DMS53 treated with DMSO at 0.1 percent for 48 hours (cell line): ENCODE results near the gene IRX3.

Experiments used
- DNase-seq: peaks from one replicate; lab custom pipeline; 2025; ENCODE audit not compliant: unreplicated experiment; lab: John Stamatoyannopoulos, UW

The IRX3 gene

DNA sequence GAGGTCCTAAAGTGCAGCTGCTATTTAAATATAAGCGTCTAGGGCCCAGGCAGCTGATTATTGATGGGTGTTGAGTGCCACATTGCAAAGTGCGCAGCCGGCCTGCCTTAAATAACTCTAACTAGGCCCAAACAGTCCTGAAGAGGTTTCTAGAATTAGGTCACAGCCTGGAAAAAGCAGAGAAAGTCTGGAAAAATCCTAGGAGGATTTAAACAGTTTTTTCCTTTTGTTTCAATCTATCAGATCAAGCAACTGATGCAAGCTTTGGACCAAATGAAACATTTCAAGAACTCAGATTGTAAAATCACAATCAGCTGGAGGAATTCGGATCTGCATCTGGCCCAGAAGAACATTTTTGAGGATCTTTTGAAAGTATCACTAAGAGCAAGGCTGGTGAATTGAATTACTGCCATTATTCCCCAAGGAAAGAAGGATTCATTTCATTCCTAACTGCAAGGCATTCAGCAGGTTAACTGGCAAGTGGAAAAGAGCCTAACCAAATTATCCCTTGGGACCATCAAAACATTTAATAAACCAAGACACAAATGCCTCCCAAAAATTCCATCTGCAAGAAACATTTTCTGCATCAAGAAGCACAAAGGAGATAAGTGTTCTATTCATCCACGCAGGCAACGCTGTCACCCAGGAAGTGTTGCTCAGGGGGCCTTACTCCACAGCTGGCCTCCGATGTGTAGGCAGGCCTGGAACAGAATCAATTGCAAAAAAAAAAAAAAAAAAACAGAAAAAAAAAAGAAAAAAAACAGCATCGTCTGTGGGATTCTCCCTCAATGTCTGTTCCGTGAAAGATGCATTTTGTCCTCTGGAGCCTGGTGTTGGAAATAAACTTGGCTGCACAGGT lies 46.1 kb downstream of the IRX3 start:
- DNase-seq = no peak

DNA sequence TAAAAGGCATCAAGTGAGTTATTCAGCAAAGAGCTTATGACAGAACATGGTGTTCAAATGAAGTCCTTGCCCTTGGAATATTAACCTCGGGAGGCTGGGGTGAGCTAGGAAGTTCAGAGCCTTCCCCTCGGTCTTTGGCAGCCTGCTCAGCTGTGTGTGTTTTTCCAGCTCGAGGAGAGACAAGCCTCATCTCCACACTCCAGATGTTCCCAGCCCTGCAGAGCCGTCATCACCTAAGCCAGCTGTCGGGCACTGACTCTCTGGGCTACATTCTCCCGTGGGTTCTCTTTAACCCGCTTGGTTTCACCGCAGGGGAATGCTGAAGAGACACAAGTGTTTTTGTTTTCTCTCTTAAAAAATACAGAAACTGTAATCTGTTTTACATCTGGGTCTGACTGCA lies 47.1 kb downstream of the IRX3 start:
- no peak for DNase-seq

DNA sequence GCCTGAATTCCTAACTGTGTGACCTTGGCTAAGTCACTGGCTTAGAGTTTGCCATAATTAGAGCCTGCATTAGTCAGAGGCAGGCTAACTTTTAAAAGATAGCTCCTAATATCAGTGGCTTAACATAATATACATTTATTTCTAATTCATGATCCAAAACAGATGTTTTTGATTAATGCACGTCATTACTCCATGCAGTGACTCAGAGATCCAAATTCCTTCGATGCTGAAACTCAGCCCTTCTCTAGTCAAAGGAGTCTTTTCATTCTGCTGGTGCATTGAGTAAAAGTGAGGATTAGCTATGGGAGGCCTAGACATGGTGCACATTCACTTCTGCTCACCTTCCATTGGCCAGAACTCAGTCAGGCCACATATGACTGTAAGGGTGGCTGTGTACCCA lies 49.8 kb downstream of the IRX3 start:
- no peak for DNase-seq

DNA sequence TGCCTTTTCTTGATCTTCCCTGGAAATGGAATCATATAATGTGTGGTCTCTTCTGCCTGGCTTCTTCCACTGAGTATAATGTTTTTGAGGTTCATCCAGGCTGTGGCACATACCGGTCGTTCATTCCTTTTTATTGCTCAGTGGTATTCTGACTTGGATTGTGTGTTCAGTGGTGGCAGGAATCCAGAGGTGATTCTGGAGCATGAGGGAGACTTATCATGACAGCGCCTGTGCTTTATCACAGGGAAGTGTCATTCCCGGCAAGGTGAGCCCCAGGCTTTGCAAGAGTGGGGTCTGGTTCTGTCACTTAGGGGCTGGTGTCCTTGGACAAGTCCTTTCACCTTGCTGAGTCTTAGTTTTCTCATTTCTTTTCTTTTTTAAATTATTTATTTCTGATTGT lies 53.0 kb downstream of the IRX3 start:
- no peak for DNase-seq
